DND-41 (cell line): ENCODE results near the gene YTHDF2.

Experiments
- ATAC-seq: fragments of 200-7000 bp; cut with Tn5 transposase; 3 replicates; pipeline ENCODE4 v1.9.1; 2021; ENCODE audit warnings: low read depth; ENCODE audit not compliant: insufficient read depth
- DNase-seq: peaks from one replicate; pipeline ENCODE4 v3.0.0-alpha.2; 2020
- H2AFZ ChIP-seq: 2 replicates; pipeline ENCODE4 v1.6.0; 2012; ENCODE audit warnings: low read depth, low read length
- H3K27ac ChIP-seq: 2 replicates; pipeline ENCODE4 v1.5.1; 2012; ENCODE audit warnings: low read length, inconsistent platforms
- H3K27me3 ChIP-seq: fragments of 200-600 bp; sonication (generic); 2 replicates; pipeline ENCODE4 v1.6.0; 2012; ENCODE audit warnings: low read length, mild to moderate bottlenecking, inconsistent platforms; ENCODE audit not compliant: insufficient read depth, poor library complexity
- H3K36me3 ChIP-seq: 2 replicates; pipeline ENCODE4 v1.5.1; 2012; ENCODE audit warnings: low read length, inconsistent platforms; ENCODE audit not compliant: insufficient read depth
- H3K4me1 ChIP-seq: 2 replicates; pipeline ENCODE4 v1.5.1; 2012; ENCODE audit warnings: mild to moderate bottlenecking, low read length; ENCODE audit not compliant: insufficient read depth
- H3K4me2 ChIP-seq: 2 replicates; pipeline ENCODE4 v1.6.0; 2012; ENCODE audit warnings: mild to moderate bottlenecking, moderate library complexity, low read length, inconsistent platforms; ENCODE audit not compliant: insufficient read depth
- H3K4me3 ChIP-seq, 2 experiments: fragments of 200-600 bp in 1 of 2; shearing (Covaris generic) in 1 of 2; 2 replicates each; pipeline ENCODE4 v1.5.1; 2012 to 2016; ENCODE audit warnings: inconsistent platforms in 2 of 2, low read length in 2 of 2, mild to moderate bottlenecking in 2 of 2, low read depth in 1 of 2, moderate library complexity in 1 of 2
- H3K79me2 ChIP-seq: 2 replicates; pipeline ENCODE4 v1.6.0; 2012; ENCODE audit warnings: low read length, inconsistent platforms; ENCODE audit not compliant: insufficient read depth
- H3K9ac ChIP-seq: 2 replicates; pipeline ENCODE4 v1.6.0; 2012; ENCODE audit warnings: low read depth, mild to moderate bottlenecking, inconsistent platforms, low read length, moderate library complexity
- H3K9me3 ChIP-seq: 2 replicates; pipeline ENCODE4 v1.5.1; 2012; ENCODE audit warnings: low read length, moderate library complexity, mild to moderate bottlenecking, inconsistent platforms; ENCODE audit not compliant: insufficient read depth, severe bottlenecking
- H4K20me1 ChIP-seq: 2 replicates; pipeline ENCODE4 v1.6.0; 2012; ENCODE audit warnings: low read length; ENCODE audit not compliant: insufficient read depth
- EZH2 ChIP-seq: IDR thresholded peaks from 3 replicates; pipeline ENCODE4 v1.6.1; 2012; ENCODE audit warnings: borderline replicate concordance, low read depth, mild to moderate bottlenecking, moderate library complexity, low read length, inconsistent platforms; ENCODE audit not compliant: severe bottlenecking
- TF ChIP-seq, protein P1 (sequence below): IDR thresholded peaks from 2 replicates; pipeline ENCODE4 v1.5.1; 2012; ENCODE audit warnings: borderline replicate concordance, low read length, moderate library complexity, mild to moderate bottlenecking; ENCODE audit not compliant: poor library complexity, severe bottlenecking; ENCODE audit errors: extremely low read depth

The YTHDF2 gene

GRCh38 chr1:28807046-28807445 is 70.3 kb downstream of the YTHDF2 start:
- no peak overlapping the region for H3K9ac ChIP-seq
- no peak overlapping the region for H2AFZ ChIP-seq
- H3K9me3 ChIP-seq, result no peaks in the 10 kb centered on the region
- H3K4me2 ChIP-seq, result no peak overlapping the region
- DNase-seq (no peak), ATAC-seq (no peak)
- no peak overlapping the region for H3K27ac ChIP-seq
- H3K4me3 ChIP-seq, result no peak overlapping the region
- no peaks in the 10 kb centered on the region for H3K79me2 ChIP-seq
- no peaks in the 10 kb centered on the region for H4K20me1 ChIP-seq
- no peaks in the 10 kb centered on the region for H3K36me3 ChIP-seq
- no peaks in the 10 kb centered on the region for H3K4me1 ChIP-seq
- TF ChIP-seq, protein P1, sequence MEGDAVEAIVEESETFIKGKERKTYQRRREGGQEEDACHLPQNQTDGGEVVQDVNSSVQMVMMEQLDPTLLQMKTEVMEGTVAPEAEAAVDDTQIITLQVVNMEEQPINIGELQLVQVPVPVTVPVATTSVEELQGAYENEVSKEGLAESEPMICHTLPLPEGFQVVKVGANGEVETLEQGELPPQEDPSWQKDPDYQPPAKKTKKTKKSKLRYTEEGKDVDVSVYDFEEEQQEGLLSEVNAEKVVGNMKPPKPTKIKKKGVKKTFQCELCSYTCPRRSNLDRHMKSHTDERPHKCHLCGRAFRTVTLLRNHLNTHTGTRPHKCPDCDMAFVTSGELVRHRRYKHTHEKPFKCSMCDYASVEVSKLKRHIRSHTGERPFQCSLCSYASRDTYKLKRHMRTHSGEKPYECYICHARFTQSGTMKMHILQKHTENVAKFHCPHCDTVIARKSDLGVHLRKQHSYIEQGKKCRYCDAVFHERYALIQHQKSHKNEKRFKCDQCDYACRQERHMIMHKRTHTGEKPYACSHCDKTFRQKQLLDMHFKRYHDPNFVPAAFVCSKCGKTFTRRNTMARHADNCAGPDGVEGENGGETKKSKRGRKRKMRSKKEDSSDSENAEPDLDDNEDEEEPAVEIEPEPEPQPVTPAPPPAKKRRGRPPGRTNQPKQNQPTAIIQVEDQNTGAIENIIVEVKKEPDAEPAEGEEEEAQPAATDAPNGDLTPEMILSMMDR, result no peak
- TF ChIP-seq EZH2, result no peak
- no peaks in the 10 kb centered on the region for H3K27me3 ChIP-seq

GRCh38 chr1:28807986-28808385 is 71.2 kb downstream of the YTHDF2 start:
- H4K20me1 ChIP-seq, result no peaks in the 10 kb centered on the region
- H3K27ac ChIP-seq, result no peak overlapping the region
- H3K27me3 ChIP-seq, result no peaks in the 10 kb centered on the region
- H3K4me2 ChIP-seq, result no peak overlapping the region
- H3K4me1 ChIP-seq, result no peaks in the 10 kb centered on the region
- no peaks in the 10 kb centered on the region for H3K79me2 ChIP-seq
- no peak overlapping the region for H2AFZ ChIP-seq
- no peak overlapping the region for H3K9ac ChIP-seq
- DNase-seq (no peak), ATAC-seq (no peak)
- TF ChIP-seq, protein P1, result no peak
- TF ChIP-seq EZH2, result no peak
- H3K36me3 ChIP-seq, result no peaks in the 10 kb centered on the region
- no peaks in the 10 kb centered on the region for H3K9me3 ChIP-seq
- H3K4me3 ChIP-seq, result no peak overlapping the region

- no peak overlapping the region for H3K4me2 ChIP-seq
- H3K27ac ChIP-seq, result no peak overlapping the region
- no peaks in the 10 kb centered on the region for H3K79me2 ChIP-seq
- DNase-seq (no peak), ATAC-seq (no peak)
- H2AFZ ChIP-seq, result no peak overlapping the region
- TF ChIP-seq, protein P1, result no peak
- no peak for TF ChIP-seq EZH2
- H4K20me1 ChIP-seq, result peaks cover 3% of the 10 kb centered on the region; the same call in 1 of the 2 replicates
- no peaks in the 10 kb centered on the region for H3K9me3 ChIP-seq
- H3K36me3 ChIP-seq, result no peaks in the 10 kb centered on the region
- peaks cover 9% of the 10 kb centered on the region for H3K27me3 ChIP-seq
- H3K4me1 ChIP-seq, result no peaks in the 10 kb centered on the region
- H3K4me3 ChIP-seq, result no peak overlapping the region
- no peak overlapping the region for H3K9ac ChIP-seq
These were observed 74.6 kb downstream of the YTHDF2 start for GRCh38 chr1:28811369-28811765.

- TF ChIP-seq EZH2, result no peak
- TF ChIP-seq, protein P1, result no peak
- no peaks in the 10 kb centered on the region for H3K9me3 ChIP-seq
- no peaks in the 10 kb centered on the region for H3K36me3 ChIP-seq
- ATAC-seq (no peak), DNase-seq (no peak)
- peaks cover 9% of the 10 kb centered on the region for H3K27me3 ChIP-seq
- H4K20me1 ChIP-seq, result peaks cover 3% of the 10 kb centered on the region; the same call in 1 of the 2 replicates
- no peak within 1 kb of the TSS for H3K4me3 ChIP-seq
- no peak within 1 kb of the TSS for H3K9ac ChIP-seq
- H3K4me2 ChIP-seq, result no peak within 1 kb of the TSS
- no peak within 1 kb of the TSS for H3K27ac ChIP-seq
- no peak within 1 kb of the TSS for H2AFZ ChIP-seq
- no peaks in the 10 kb centered on the region for H3K4me1 ChIP-seq
- H3K79me2 ChIP-seq, result no peaks in the 10 kb centered on the region
These were observed 75.3 kb downstream of the YTHDF2 start, which contains the start of gene OPRD1 for GRCh38 chr1:28811766-28812668. TSS of gene OPRD1 (plus strand) at chr1:28812170. CDS start at chr1:28812384, 214 bp downstream.
